HEK293 (cell line): ENCODE results near the gene TOP3A.
A peak's percentile ranks its signal among the peaks of the same experiment; 100 is the strongest.

ENCODE experiments used
- CTCF ChIA-PET: fragments of 350-600 bp; formaldehyde crosslinking; extraction: SDS; loops from one replicate; lab custom pipeline; 2021; ENCODE audit warnings: antibody characterized with exemption; lab: Yijun Ruan, JAX
- POLR2A ChIA-PET: fragments of 300-600 bp; formaldehyde crosslinking; extraction: SDS; loops from one replicate; lab custom pipeline; 2020; ENCODE audit warnings: antibody characterized with exemption, inconsistent platforms; lab: Yijun Ruan, JAX
- H3K27ac ChIP-seq: fragments of 200-500 bp; sonication (Bioruptor generic); 2 replicates; pipeline ENCODE4 v1.5.1; 2014; ENCODE audit warnings: low read depth, low read length, control low read depth, inconsistent platforms; ENCODE audit errors: extremely low read depth
- H3K36me3 ChIP-seq, 2 experiments: fragments of 200-500 bp in 1 of 2; sonication (Bioruptor generic) in 1 of 2; 1 replicate in 1 of 2; 2 replicates in 1 of 2; pipeline ENCODE4 v1.5.1; 2014 to 2017; ENCODE audit warnings: inconsistent platforms in 2 of 2, low read length in 2 of 2; ENCODE audit not compliant: control insufficient read depth in 2 of 2, insufficient read depth in 1 of 2
- H3K4me1 ChIP-seq: fragments of 200-500 bp; sonication (Bioruptor generic); 2 replicates; pipeline ENCODE4 v1.5.1; 2014; ENCODE audit warnings: mild to moderate bottlenecking, low read length, inconsistent platforms; ENCODE audit not compliant: control insufficient read depth, insufficient read depth
- H3K4me3 ChIP-seq: 2 replicates; pipeline ENCODE4 v1.5.1; 2011; ENCODE audit warnings: low read depth, mild to moderate bottlenecking, control low read depth, low read length, moderate library complexity
- H3K9me3 ChIP-seq: fragments of 200-500 bp; sonication (Bioruptor generic); 2 replicates; pipeline ENCODE4 v1.5.1; 2014; ENCODE audit warnings: low read depth, low read length, inconsistent platforms; ENCODE audit not compliant: control insufficient read depth, insufficient read depth
- HOXC10 ChIP-seq: sonication (generic); formaldehyde crosslinking; IDR thresholded peaks from 2 replicates; pipeline ENCODE4 v1.8.1; 2023; ENCODE audit warnings: mild to moderate bottlenecking, missing genetic modification reagents
- KLF7 ChIP-seq: fragments of 450-650 bp; formaldehyde crosslinking; IDR thresholded peaks from 2 replicates; pipeline ENCODE4 v1.5.1; 2016; ENCODE audit warnings: missing biosample characterization, missing genetic modification characterization, borderline replicate concordance
- MZF1 ChIP-seq: fragments of 450-650 bp; formaldehyde crosslinking; IDR thresholded peaks from 2 replicates; pipeline ENCODE4 v1.5.1; 2017; ENCODE audit warnings: missing biosample characterization, missing genetic modification characterization, borderline replicate concordance
- PRDM1 ChIP-seq: fragments of 450-650 bp; formaldehyde crosslinking; IDR thresholded peaks from 2 replicates; pipeline ENCODE4; 2016; ENCODE audit warnings: missing biosample characterization, missing genetic modification characterization
- SP2 ChIP-seq: fragments of 450-650 bp; formaldehyde crosslinking; IDR thresholded peaks from 2 replicates; pipeline ENCODE4 v1.5.1; 2016; ENCODE audit warnings: missing biosample characterization, missing genetic modification characterization
- TCF7L2 ChIP-seq: IDR thresholded peaks from 2 replicates; pipeline ENCODE4 v1.6.1; 2011; ENCODE audit warnings: low read depth, mild to moderate bottlenecking, inconsistent platforms, low read length, moderate library complexity, borderline replicate concordance
- WT1 ChIP-seq: fragments of 450-650 bp; formaldehyde crosslinking; IDR thresholded peaks from 2 replicates; pipeline ENCODE4 v1.5.1; 2016; ENCODE audit warnings: missing biosample characterization, missing genetic modification characterization
- ZBTB21 ChIP-seq: fragments of 450-650 bp; formaldehyde crosslinking; IDR thresholded peaks from 2 replicates; pipeline ENCODE4 v1.5.1; 2017; ENCODE audit warnings: missing biosample characterization, missing genetic modification characterization
- ZBTB7A ChIP-seq: fragments of 450-650 bp; formaldehyde crosslinking; IDR thresholded peaks from 2 replicates; pipeline ENCODE4 v1.5.1; 2016; ENCODE audit warnings: low read depth, missing biosample characterization, missing genetic modification characterization
- ZBTB8A ChIP-seq: fragments of 450-650 bp; formaldehyde crosslinking; IDR thresholded peaks from 2 replicates; pipeline ENCODE4 v1.5.1; 2016; ENCODE audit warnings: missing biosample characterization, missing genetic modification characterization
- ZEB2 ChIP-seq: fragments of 450-650 bp; formaldehyde crosslinking; IDR thresholded peaks from 2 replicates; pipeline ENCODE4 v1.5.1; 2016; ENCODE audit warnings: missing biosample characterization, missing genetic modification characterization
- ZNF114 ChIP-seq: fragments of 450-650 bp; formaldehyde crosslinking; IDR thresholded peaks from 2 replicates; pipeline ENCODE4 v1.5.0; 2017; ENCODE audit warnings: missing biosample characterization, missing genetic modification characterization
- ZNF121 ChIP-seq: fragments of 450-650 bp; formaldehyde crosslinking; IDR thresholded peaks from 2 replicates; pipeline ENCODE4 v1.5.1; 2016; ENCODE audit warnings: missing biosample characterization, missing genetic modification characterization
- ZNF140 ChIP-seq: fragments of 450-650 bp; formaldehyde crosslinking; IDR thresholded peaks from 2 replicates; pipeline ENCODE4 v1.5.1; 2016; ENCODE audit warnings: missing biosample characterization, missing genetic modification characterization
- ZNF16 ChIP-seq: fragments of 450-650 bp; formaldehyde crosslinking; IDR thresholded peaks from 2 replicates; pipeline ENCODE4 v1.5.1; 2016; ENCODE audit warnings: low read depth, missing biosample characterization, missing genetic modification characterization
- ZNF174 ChIP-seq: fragments of 450-650 bp; formaldehyde crosslinking; IDR thresholded peaks from 2 replicates; pipeline ENCODE4 v1.5.0; 2017; ENCODE audit warnings: missing biosample characterization, mild to moderate bottlenecking, missing genetic modification characterization
- ZNF202 ChIP-seq: fragments of 450-650 bp; formaldehyde crosslinking; IDR thresholded peaks from 2 replicates; pipeline ENCODE4 v1.5.1; 2016; ENCODE audit warnings: missing biosample characterization, missing genetic modification characterization, borderline replicate concordance
- ZNF239 ChIP-seq: fragments of 450-650 bp; formaldehyde crosslinking; IDR thresholded peaks from 2 replicates; pipeline ENCODE4 v1.5.1; 2016; ENCODE audit warnings: missing biosample characterization, missing genetic modification characterization
- ZNF248 ChIP-seq: fragments of 450-650 bp; formaldehyde crosslinking; IDR thresholded peaks from 2 replicates; pipeline ENCODE4 v1.5.1; 2017; ENCODE audit warnings: missing biosample characterization, missing genetic modification characterization
- ZNF324 ChIP-seq: fragments of 450-650 bp; formaldehyde crosslinking; IDR thresholded peaks from 2 replicates; pipeline ENCODE4 v1.5.1; 2016; ENCODE audit warnings: missing biosample characterization, missing genetic modification characterization
- ZNF341 ChIP-seq: fragments of 450-650 bp; formaldehyde crosslinking; IDR thresholded peaks from 2 replicates; pipeline ENCODE4; 2016; ENCODE audit warnings: low read depth, missing biosample characterization, missing genetic modification characterization
- ZNF473 ChIP-seq: fragments of 450-650 bp; formaldehyde crosslinking; IDR thresholded peaks from 2 replicates; pipeline ENCODE4 v1.5.1; 2017; ENCODE audit warnings: missing biosample characterization, missing genetic modification characterization
- ZNF48 ChIP-seq: fragments of 450-650 bp; formaldehyde crosslinking; IDR thresholded peaks from 2 replicates; pipeline ENCODE4 v1.5.1; 2016; ENCODE audit warnings: missing biosample characterization, missing genetic modification characterization
- ZNF585B ChIP-seq: fragments of 450-650 bp; formaldehyde crosslinking; IDR thresholded peaks from 2 replicates; pipeline ENCODE4 v1.5.1; 2016; ENCODE audit warnings: missing biosample characterization, missing genetic modification characterization
- ZNF707 ChIP-seq: fragments of 450-650 bp; formaldehyde crosslinking; IDR thresholded peaks from 2 replicates; pipeline ENCODE4 v1.5.1; 2016; ENCODE audit warnings: missing biosample characterization, missing genetic modification characterization
- ZSCAN30 ChIP-seq: fragments of 450-650 bp; IDR thresholded peaks from 2 replicates; pipeline ENCODE4 v1.5.1; 2018; ENCODE audit warnings: missing biosample characterization, mild to moderate bottlenecking, missing genetic modification characterization, moderate library complexity
- TF ChIP-seq, protein P1 (sequence below): fragments of 450-650 bp; formaldehyde crosslinking; IDR thresholded peaks from 2 replicates; pipeline ENCODE4; 2016; ENCODE audit warnings: missing biosample characterization, missing genetic modification characterization
- TF ChIP-seq, protein P2 (sequence below): fragments of 450-650 bp; formaldehyde crosslinking; IDR thresholded peaks from 2 replicates; pipeline ENCODE4 v1.5.1; 2016; ENCODE audit warnings: missing biosample characterization, missing genetic modification characterization, borderline replicate concordance
- TF ChIP-seq, protein P3 (sequence below): fragments of 450-650 bp; formaldehyde crosslinking; IDR thresholded peaks from 2 replicates; pipeline ENCODE4 v1.5.1; 2016; ENCODE audit warnings: missing biosample characterization, missing genetic modification characterization
- TF ChIP-seq, protein P4 (sequence below): fragments of 450-650 bp; IDR thresholded peaks from 2 replicates; pipeline ENCODE4 v1.5.1; 2018; ENCODE audit warnings: missing biosample characterization, mild to moderate bottlenecking, missing genetic modification characterization
- TF ChIP-seq, protein P5 (sequence below): fragments of 450-650 bp; formaldehyde crosslinking; IDR thresholded peaks from 2 replicates; pipeline ENCODE4 v1.5.1; 2017; ENCODE audit warnings: missing biosample characterization, missing genetic modification characterization

TOP3A gene

DNA sequence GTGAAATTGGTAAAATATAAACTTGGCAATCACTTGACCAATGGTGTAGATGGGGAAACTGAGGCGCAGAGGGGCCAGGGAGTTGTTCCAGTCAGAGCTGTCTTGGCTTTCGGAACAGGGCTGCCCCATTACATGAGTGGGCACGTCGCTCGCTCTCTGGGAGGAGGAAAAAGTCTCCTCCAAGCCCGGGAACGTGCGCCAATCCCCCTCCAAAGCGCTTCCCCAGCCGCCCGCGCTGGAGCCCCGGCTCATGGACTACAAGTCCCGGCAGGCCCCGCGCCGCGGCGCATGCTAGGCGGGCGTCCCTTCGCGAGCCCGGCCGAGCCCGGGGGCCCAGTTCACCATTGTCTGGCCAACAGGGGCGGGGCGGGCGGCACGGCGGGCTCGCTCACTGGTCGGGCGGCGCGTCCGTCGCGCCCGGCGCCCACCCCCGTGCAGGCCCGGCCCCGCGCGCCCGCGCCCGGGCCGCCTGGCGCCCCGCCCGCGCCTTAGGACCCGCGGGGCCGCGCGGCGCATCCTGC, 89.6 kb downstream of the TOP3A start, which contains the start of gene LLGL1 (continued):
- TF ChIP-seq MZF1 (tag by site-specific recombination) (peak; percentile 78), ZEB2 (peak; percentile 59)

DNA sequence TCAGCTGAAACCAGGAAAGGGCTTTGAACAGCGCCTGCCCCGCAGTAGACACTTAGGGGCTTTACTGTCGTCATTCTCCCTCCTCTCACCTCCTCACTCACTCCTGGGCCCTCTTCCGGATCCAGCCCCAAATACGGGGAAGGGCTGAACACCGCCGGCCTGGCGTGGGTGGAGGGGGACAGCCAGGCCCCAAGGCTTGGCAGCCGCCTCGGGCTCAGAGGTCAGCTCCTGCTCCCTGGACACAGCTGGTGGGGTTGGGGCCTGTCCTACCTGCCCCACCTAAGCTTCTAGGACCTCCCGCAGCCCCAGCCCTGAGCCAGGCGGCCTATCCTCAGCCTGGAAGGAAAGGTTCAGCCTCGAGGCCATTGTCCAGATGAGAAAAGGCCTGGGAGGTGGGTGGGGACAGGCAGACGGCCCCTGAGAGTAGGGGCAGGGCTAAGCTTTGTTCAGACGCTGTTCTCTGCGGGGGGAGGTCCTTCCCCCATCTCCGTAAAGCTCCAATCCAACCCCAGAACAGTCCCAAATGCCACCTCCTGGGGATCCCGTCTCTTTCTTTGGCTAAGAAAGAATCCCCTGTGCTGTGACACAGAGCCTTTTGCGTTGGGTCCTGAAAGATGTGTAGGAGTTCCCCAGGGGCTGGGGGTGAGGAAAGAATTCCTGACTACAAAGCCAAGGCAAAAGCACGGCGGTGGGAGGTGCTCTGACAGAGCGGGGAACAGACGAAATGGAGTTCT, 90.2 kb downstream of the TOP3A start:
- ChIA-PET POLR2A (interaction anchor here (1.3 kb wide), 1 partner anchor 136 kb away, joined by 3 read pairs; no protein-coding TSS in a partner anchor), CTCF (interaction anchor here (0.6 to 1.9 kb wide), 5 partner anchors 9 to 675 kb away, joined by 3 to 7 read pairs (median 3); no protein-coding TSS in a partner anchor)
- Histone ChIP-seq H3K9me3 (no peaks in the 10 kb centered on the region), H3K4me1 (peaks cover 4% of the 10 kb centered on the region; the same call in 1 of the 2 replicates), H3K4me3 (peak overlapping the region; percentile 37), H3K36me3 (peaks cover 0 to 3% of the 10 kb centered on the region in 2 experiments; a peak in 1 of 3 replicates), H3K27ac (peak overlapping the region; percentile 0; the same call in 1 of the 2 replicates)
- TF ChIP-seq ZNF585B (no peak), ZNF174 (tag by site-specific recombination) (no peak), ZNF121 (tag by site-specific recombination) (no peak), ZBTB7A (tag by site-specific recombination) (no peak), TCF7L2 (no peak), PRDM1 (tag by site-specific recombination) (no peak), HOXC10 (CRISPR knock-in tag) (no peak), ZNF114 (tag by site-specific recombination) (no peak), ZBTB21 (no peak), ZNF707 (tag by site-specific recombination) (no peak), ZNF473 (tag by site-specific recombination) (no peak), WT1 (tag by site-specific recombination) (no peak), ZNF202 (tag by site-specific recombination) (no peak), KLF7 (no peak), ZNF248 (tag by site-specific recombination) (no peak), ZNF239 (tag by site-specific recombination) (no peak), ZNF140 (tag by site-specific recombination) (no peak), ZBTB8A (tag by site-specific recombination) (no peak), ZSCAN30 (no peak), ZNF341 (tag by site-specific recombination) (peak; percentile 99), SP2 (peak; percentile 35), ZNF16 (tag by site-specific recombination) (no peak), ZNF324 (tag by site-specific recombination) (no peak), ZNF48 (tag by site-specific recombination) (no peak)
- TF ChIP-seq, protein P1, sequence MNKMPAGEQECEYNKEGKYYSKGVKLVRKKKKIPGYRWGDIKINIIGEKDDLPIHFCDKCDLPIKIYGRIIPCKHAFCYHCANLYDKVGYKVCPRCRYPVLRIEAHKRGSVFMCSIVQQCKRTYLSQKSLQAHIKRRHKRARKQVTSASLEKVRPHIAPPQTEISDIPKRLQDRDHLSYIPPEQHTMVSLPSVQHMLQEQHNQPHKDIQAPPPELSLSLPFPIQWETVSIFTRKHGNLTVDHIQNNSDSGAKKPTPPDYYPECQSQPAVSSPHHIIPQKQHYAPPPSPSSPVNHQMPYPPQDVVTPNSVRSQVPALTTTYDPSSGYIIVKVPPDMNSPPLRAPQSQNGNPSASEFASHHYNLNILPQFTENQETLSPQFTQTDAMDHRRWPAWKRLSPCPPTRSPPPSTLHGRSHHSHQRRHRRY (tag by site-specific recombination): no peak
- TF ChIP-seq, protein P2, sequence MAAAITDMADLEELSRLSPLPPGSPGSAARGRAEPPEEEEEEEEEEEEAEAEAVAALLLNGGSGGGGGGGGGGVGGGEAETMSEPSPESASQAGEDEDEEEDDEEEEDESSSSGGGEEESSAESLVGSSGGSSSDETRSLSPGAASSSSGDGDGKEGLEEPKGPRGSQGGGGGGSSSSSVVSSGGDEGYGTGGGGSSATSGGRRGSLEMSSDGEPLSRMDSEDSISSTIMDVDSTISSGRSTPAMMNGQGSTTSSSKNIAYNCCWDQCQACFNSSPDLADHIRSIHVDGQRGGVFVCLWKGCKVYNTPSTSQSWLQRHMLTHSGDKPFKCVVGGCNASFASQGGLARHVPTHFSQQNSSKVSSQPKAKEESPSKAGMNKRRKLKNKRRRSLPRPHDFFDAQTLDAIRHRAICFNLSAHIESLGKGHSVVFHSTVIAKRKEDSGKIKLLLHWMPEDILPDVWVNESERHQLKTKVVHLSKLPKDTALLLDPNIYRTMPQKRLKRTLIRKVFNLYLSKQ: no peak
- TF ChIP-seq, protein P3, sequence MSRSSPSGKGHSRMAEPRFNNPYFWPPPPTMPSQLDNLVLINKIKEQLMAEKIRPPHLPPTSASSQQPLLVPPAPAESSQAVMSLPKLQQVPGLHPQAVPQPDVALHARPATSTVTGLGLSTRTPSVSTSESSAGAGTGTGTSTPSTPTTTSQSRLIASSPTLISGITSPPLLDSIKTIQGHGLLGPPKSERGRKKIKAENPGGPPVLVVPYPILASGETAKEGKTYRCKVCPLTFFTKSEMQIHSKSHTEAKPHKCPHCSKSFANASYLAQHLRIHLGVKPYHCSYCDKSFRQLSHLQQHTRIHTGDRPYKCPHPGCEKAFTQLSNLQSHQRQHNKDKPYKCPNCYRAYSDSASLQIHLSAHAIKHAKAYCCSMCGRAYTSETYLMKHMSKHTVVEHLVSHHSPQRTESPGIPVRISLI (tag by site-specific recombination): no peak
- TF ChIP-seq, protein P4, sequence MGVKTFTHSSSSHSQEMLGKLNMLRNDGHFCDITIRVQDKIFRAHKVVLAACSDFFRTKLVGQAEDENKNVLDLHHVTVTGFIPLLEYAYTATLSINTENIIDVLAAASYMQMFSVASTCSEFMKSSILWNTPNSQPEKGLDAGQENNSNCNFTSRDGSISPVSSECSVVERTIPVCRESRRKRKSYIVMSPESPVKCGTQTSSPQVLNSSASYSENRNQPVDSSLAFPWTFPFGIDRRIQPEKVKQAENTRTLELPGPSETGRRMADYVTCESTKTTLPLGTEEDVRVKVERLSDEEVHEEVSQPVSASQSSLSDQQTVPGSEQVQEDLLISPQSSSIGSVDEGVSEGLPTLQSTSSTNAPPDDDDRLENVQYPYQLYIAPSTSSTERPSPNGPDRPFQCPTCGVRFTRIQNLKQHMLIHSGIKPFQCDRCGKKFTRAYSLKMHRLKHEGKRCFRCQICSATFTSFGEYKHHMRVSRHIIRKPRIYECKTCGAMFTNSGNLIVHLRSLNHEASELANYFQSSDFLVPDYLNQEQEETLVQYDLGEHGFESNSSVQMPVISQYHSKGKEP (tag by site-specific recombination): no peak
- TF ChIP-seq, protein P5, sequence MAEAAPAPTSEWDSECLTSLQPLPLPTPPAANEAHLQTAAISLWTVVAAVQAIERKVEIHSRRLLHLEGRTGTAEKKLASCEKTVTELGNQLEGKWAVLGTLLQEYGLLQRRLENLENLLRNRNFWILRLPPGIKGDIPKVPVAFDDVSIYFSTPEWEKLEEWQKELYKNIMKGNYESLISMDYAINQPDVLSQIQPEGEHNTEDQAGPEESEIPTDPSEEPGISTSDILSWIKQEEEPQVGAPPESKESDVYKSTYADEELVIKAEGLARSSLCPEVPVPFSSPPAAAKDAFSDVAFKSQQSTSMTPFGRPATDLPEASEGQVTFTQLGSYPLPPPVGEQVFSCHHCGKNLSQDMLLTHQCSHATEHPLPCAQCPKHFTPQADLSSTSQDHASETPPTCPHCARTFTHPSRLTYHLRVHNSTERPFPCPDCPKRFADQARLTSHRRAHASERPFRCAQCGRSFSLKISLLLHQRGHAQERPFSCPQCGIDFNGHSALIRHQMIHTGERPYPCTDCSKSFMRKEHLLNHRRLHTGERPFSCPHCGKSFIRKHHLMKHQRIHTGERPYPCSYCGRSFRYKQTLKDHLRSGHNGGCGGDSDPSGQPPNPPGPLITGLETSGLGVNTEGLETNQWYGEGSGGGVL: no peak
